ENCODE results near the gene ALAS1.

DNA sequence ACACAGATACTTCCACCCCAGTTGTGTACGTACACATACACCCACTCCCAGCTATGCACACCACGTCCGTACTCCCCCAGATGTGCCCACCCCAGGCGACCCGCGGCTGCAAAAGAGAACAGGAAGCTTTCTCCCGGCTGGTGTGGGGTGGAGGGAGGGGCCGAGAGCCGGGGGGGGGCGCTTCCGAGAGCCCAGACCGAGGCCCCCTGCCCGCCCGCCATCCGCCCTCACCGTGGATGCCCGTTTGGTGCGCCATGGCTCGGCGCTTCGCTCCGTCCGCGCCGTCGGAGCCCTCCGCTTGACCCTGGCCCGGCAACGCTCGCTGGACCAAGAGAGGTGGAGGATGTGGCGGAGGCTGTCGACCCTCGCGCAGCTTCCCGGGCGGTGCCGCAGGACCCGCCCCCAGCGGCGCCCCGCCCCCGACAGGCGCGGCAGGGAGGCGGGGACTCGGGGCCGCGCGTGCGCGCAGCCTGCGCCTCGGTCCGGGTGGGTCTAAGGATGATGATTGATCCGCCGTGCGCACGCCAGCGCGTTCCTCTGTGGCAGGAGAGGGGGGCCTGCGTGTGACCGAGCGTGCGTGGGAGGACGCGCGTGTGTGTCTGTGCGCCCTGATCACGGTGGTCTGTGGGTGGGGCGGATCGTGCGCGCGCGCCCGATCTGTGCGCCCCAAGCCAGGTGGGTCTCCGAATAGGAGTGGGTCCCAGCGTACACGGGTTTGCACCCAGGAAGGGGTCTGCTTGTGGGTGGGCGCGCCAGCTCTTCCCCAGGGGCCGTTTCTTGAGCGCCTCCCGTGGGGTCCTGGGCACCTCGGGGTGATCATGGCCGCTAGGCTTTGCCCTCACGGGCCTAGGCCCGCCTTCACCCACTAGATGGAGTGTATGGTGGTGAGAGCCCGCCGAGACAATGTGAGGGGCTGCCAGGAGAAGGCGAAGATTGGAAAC, 41.1 kb downstream of the ALAS1 start, which contains the start of gene TWF2:
- no peak for TF ChIP-seq EZH2 (IDR thresholded peaks at IDR 0.05; ENCODE audit: borderline replicate concordance, low read depth, low read length, poor library complexity, severe bottlenecking)
- TF ChIP-seq, protein P1, sequence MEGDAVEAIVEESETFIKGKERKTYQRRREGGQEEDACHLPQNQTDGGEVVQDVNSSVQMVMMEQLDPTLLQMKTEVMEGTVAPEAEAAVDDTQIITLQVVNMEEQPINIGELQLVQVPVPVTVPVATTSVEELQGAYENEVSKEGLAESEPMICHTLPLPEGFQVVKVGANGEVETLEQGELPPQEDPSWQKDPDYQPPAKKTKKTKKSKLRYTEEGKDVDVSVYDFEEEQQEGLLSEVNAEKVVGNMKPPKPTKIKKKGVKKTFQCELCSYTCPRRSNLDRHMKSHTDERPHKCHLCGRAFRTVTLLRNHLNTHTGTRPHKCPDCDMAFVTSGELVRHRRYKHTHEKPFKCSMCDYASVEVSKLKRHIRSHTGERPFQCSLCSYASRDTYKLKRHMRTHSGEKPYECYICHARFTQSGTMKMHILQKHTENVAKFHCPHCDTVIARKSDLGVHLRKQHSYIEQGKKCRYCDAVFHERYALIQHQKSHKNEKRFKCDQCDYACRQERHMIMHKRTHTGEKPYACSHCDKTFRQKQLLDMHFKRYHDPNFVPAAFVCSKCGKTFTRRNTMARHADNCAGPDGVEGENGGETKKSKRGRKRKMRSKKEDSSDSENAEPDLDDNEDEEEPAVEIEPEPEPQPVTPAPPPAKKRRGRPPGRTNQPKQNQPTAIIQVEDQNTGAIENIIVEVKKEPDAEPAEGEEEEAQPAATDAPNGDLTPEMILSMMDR (conservative IDR thresholded peaks at IDR 0.05; ENCODE audit: low read depth, low read length) = no peak

All from A673 (cell line).